ENCODE measurements around the gene EEF1E1.

EEF1E1 gene

GRCh38 chr6:8080362-8081151 is 21.8 kb downstream of the EEF1E1 start:
- TF ChIP-seq ZFX (IDR thresholded peaks at IDR 0.05; ENCODE audit: borderline replicate concordance) (no peak), CTCF (IDR thresholded peaks at IDR 0.05) (no peak)
- H3K27ac ChIP-seq = no peak overlapping the region

GRCh38 chr6:8079126-8079525 is 23.2 kb downstream of the EEF1E1 start:
- H3K27ac ChIP-seq = no peak overlapping the region
- no peak for TF ChIP-seq CTCF (IDR thresholded peaks at IDR 0.05)

- no peak overlapping the region for H3K27ac ChIP-seq
- no peak for TF ChIP-seq CTCF (IDR thresholded peaks at IDR 0.05)
Observed at GRCh38 chr6:8077991-8078390, 24.4 kb downstream of the EEF1E1 start.

GRCh38 chr6:8075704-8076103 is 26.6 kb downstream of the EEF1E1 start:
- TF ChIP-seq CTCF (IDR thresholded peaks at IDR 0.05) (no peak), ZFX (IDR thresholded peaks at IDR 0.05; ENCODE audit: borderline replicate concordance) (no peak)
- H3K27ac ChIP-seq = no peak overlapping the region

GRCh38 chr6:8075185-8075584 is 27.2 kb downstream of the EEF1E1 start:
- no peak overlapping the region for H3K27ac ChIP-seq
- TF ChIP-seq CTCF (IDR thresholded peaks at IDR 0.05) (no peak), ZFX (IDR thresholded peaks at IDR 0.05; ENCODE audit: borderline replicate concordance) (no peak)

- no peak overlapping the region for H3K27ac ChIP-seq
- TF ChIP-seq CTCF (IDR thresholded peaks at IDR 0.05) (no peak), ZFX (IDR thresholded peaks at IDR 0.05; ENCODE audit: borderline replicate concordance) (no peak)
Observed at GRCh38 chr6:8074213-8074612, 28.1 kb downstream of the EEF1E1 start.

GRCh38 chr6:8073758-8074157 is 28.6 kb downstream of the EEF1E1 start:
- H3K27ac ChIP-seq = no peak overlapping the region
- TF ChIP-seq ZFX (IDR thresholded peaks at IDR 0.05; ENCODE audit: borderline replicate concordance) = no peak
- TF ChIP-seq CTCF (IDR thresholded peaks at IDR 0.05) = no peak
